ENCODE results near the gene OLA1.

Gene OLA1

GRCh38 chr2:174138161-174138560 is 110.2 kb downstream of the OLA1 start:
- H3K4me3 ChIP-seq (ENCODE audit: low read length): no peak overlapping the region
- no peaks in the 10 kb centered on the region for H3K36me3 ChIP-seq (ENCODE audit: control insufficient read depth, insufficient read depth, low read length)
- H3K27ac ChIP-seq (ENCODE audit: low read depth, low read length): no peak overlapping the region
- H3K18ac ChIP-seq (ENCODE audit: low read length): no peak overlapping the region
- no peak overlapping the region for H2BK15ac ChIP-seq (replicated peaks; ENCODE audit: low read depth)
- H4K8ac ChIP-seq (ENCODE audit: low read depth, low read length): no peak overlapping the region
- no peak overlapping the region for H2BK5ac ChIP-seq (ENCODE audit: low read length)
- no peaks in the 10 kb centered on the region for H3K79me2 ChIP-seq (ENCODE audit: control insufficient read depth, insufficient read depth, low read length)
- no peak overlapping the region for H3K23ac ChIP-seq (ENCODE audit: low read length)
- no peak overlapping the region for H3K4me2 ChIP-seq (ENCODE audit: low read length)
- no peak overlapping the region for H4K5ac ChIP-seq (ENCODE audit: low read length)
- no peaks in the 10 kb centered on the region for H3K79me1 ChIP-seq (ENCODE audit: low read length)
- H3K4me1 ChIP-seq (ENCODE audit: control insufficient read depth, low read depth, low read length): no peaks in the 10 kb centered on the region
- no peak for DNase-seq
- H2AK5ac ChIP-seq (ENCODE audit: low read length): no peak overlapping the region
- H3K27me3 ChIP-seq (ENCODE audit: insufficient read depth, low read length, poor library complexity): no peaks in the 10 kb centered on the region
- H3K56ac ChIP-seq (ENCODE audit: low read length): no peak overlapping the region
- WGBS (ENCODE audit: extremely low coverage, insufficient coverage, low lambda C conversion rate): no CpG with 5 or more reads among the region's 4 CpGs
- H3K4ac ChIP-seq (ENCODE audit: low read depth, low read length): no peak overlapping the region
- no peak overlapping the region for H2BK120ac ChIP-seq (ENCODE audit: low read depth, low read length)
- no peak overlapping the region for H3K9ac ChIP-seq (ENCODE audit: low read length)

DNA sequence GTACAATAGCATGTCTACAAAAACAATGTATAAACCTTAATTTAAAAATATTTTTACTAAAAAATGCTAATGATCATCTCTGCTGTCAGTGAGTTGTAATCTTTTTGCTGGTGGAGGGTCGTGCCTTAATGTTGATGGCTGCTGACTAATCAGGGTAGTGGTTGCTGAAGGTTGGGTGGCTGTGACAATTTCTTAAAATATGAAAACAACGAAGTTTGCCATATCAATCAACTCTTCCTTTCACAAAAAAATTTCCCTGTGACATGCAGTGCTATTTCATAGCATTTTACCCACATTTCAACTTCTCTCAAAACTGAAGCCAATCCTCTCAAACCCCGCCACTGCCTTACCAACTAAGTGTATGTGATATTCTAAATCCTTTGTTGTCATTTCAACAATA is 112.4 kb downstream of the OLA1 start:
- no peaks in the 10 kb centered on the region for H3K27me3 ChIP-seq (ENCODE audit: insufficient read depth, low read length, poor library complexity)
- H3K4me3 ChIP-seq (ENCODE audit: low read length): no peak overlapping the region
- no peak overlapping the region for H3K4me2 ChIP-seq (ENCODE audit: low read length)
- no peak overlapping the region for H3K4ac ChIP-seq (ENCODE audit: low read depth, low read length)
- H2BK120ac ChIP-seq (ENCODE audit: low read depth, low read length): no peak overlapping the region
- no peaks in the 10 kb centered on the region for H3K36me3 ChIP-seq (ENCODE audit: control insufficient read depth, insufficient read depth, low read length)
- no CpG with 5 or more reads among the region's 3 CpGs for WGBS (ENCODE audit: extremely low coverage, insufficient coverage, low lambda C conversion rate)
- DNase-seq: no peak
- no peak overlapping the region for H3K23ac ChIP-seq (ENCODE audit: low read length)
- H4K8ac ChIP-seq (ENCODE audit: low read depth, low read length): no peak overlapping the region
- H2AK5ac ChIP-seq (ENCODE audit: low read length): no peak overlapping the region
- no peak overlapping the region for H3K9ac ChIP-seq (ENCODE audit: low read length)
- no peak overlapping the region for H3K56ac ChIP-seq (ENCODE audit: low read length)
- H3K4me1 ChIP-seq (ENCODE audit: control insufficient read depth, low read depth, low read length): no peaks in the 10 kb centered on the region
- no peak overlapping the region for H3K27ac ChIP-seq (ENCODE audit: low read depth, low read length)
- no peak overlapping the region for H4K5ac ChIP-seq (ENCODE audit: low read length)
- no peak overlapping the region for H2BK5ac ChIP-seq (ENCODE audit: low read length)
- no peak overlapping the region for H3K18ac ChIP-seq (ENCODE audit: low read length)
- H2BK15ac ChIP-seq (replicated peaks; ENCODE audit: low read depth): no peak overlapping the region
- no peaks in the 10 kb centered on the region for H3K79me2 ChIP-seq (ENCODE audit: control insufficient read depth, insufficient read depth, low read length)
- no peaks in the 10 kb centered on the region for H3K79me1 ChIP-seq (ENCODE audit: low read length)

- H3K56ac ChIP-seq (ENCODE audit: low read length): no peak overlapping the region
- no peak overlapping the region for H2BK120ac ChIP-seq (ENCODE audit: low read depth, low read length)
- H3K36me3 ChIP-seq (ENCODE audit: control insufficient read depth, insufficient read depth, low read length): no peaks in the 10 kb centered on the region
- no peak overlapping the region for H2AK5ac ChIP-seq (ENCODE audit: low read length)
- H3K4me1 ChIP-seq (ENCODE audit: control insufficient read depth, low read depth, low read length): peaks cover 2% of the 10 kb centered on the region
- no peak overlapping the region for H3K9ac ChIP-seq (ENCODE audit: low read length)
- no peak overlapping the region for H3K23ac ChIP-seq (ENCODE audit: low read length)
- no peak overlapping the region for H2BK5ac ChIP-seq (ENCODE audit: low read length)
- H3K4me2 ChIP-seq (ENCODE audit: low read length): no peak overlapping the region
- H4K8ac ChIP-seq (ENCODE audit: low read depth, low read length): peak overlapping the region; percentile 76
- H3K27me3 ChIP-seq (ENCODE audit: insufficient read depth, low read length, poor library complexity): no peaks in the 10 kb centered on the region
- WGBS (ENCODE audit: extremely low coverage, insufficient coverage, low lambda C conversion rate): no CpG with 5 or more reads among the region's 4 CpGs
- H3K18ac ChIP-seq (ENCODE audit: low read length): no peak overlapping the region
- H3K4me3 ChIP-seq (ENCODE audit: low read length): no peak overlapping the region
- H3K4ac ChIP-seq (ENCODE audit: low read depth, low read length): no peak overlapping the region
- DNase-seq: no peak
- no peak overlapping the region for H4K5ac ChIP-seq (ENCODE audit: low read length)
- H3K27ac ChIP-seq (ENCODE audit: low read depth, low read length): no peak overlapping the region
- no peaks in the 10 kb centered on the region for H3K79me2 ChIP-seq (ENCODE audit: control insufficient read depth, insufficient read depth, low read length)
- no peaks in the 10 kb centered on the region for H3K79me1 ChIP-seq (ENCODE audit: low read length)
- H2BK15ac ChIP-seq (replicated peaks; ENCODE audit: low read depth): no peak overlapping the region
These were observed 123.2 kb downstream of the OLA1 start for GRCh38 chr2:174125090-174125489.

GRCh38 chr2:174124181-174124580 is 124.2 kb downstream of the OLA1 start:
- Histone ChIP-seq H4K8ac (ENCODE audit: low read depth, low read length) (no peak overlapping the region), H2BK15ac (replicated peaks; ENCODE audit: low read depth) (no peak overlapping the region), H2AK5ac (ENCODE audit: low read length) (no peak overlapping the region), H3K23ac (ENCODE audit: low read length) (no peak overlapping the region), H3K4me2 (ENCODE audit: low read length) (no peak overlapping the region), H3K27ac (ENCODE audit: low read depth, low read length) (no peak overlapping the region), H4K5ac (ENCODE audit: low read length) (no peak overlapping the region), H3K36me3 (ENCODE audit: control insufficient read depth, insufficient read depth, low read length) (no peaks in the 10 kb centered on the region), H2BK120ac (ENCODE audit: low read depth, low read length) (no peak overlapping the region), H3K4ac (ENCODE audit: low read depth, low read length) (peak overlapping the region; percentile 36), H3K79me2 (ENCODE audit: control insufficient read depth, insufficient read depth, low read length) (no peaks in the 10 kb centered on the region), H3K4me1 (ENCODE audit: control insufficient read depth, low read depth, low read length) (peaks cover 2% of the 10 kb centered on the region), H3K9ac (ENCODE audit: low read length) (no peak overlapping the region), H3K56ac (ENCODE audit: low read length) (no peak overlapping the region), H2BK5ac (ENCODE audit: low read length) (no peak overlapping the region), H3K79me1 (ENCODE audit: low read length) (no peaks in the 10 kb centered on the region), H3K27me3 (ENCODE audit: insufficient read depth, low read length, poor library complexity) (no peaks in the 10 kb centered on the region), H3K4me3 (ENCODE audit: low read length) (no peak overlapping the region), H3K18ac (ENCODE audit: low read length) (peak overlapping the region; percentile 60)
- WGBS (ENCODE audit: extremely low coverage, insufficient coverage, low lambda C conversion rate): no CpG with 5 or more reads among the region's 5 CpGs
- peak; percentile 43 for DNase-seq

DNA sequence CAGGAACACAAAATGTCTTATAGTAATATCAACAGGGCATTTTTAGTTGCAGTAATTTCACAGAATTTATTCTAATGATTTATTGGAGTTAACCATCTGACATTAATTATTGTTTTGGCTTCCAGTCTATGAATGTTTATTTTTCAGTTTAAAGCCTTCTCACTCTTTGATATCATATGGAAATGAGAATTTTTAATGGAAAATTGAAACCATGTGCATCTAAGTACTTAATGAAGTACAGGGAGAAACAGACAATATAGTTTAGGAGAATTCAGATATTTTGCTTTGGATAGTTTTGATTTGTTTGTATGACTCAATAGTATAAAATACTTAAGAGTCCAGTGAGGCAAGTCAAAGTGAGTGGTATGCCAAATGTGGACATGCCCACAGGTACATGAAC is 126.1 kb downstream of the OLA1 start:
- Histone ChIP-seq H3K4me3 (ENCODE audit: low read length) (no peak overlapping the region), H3K56ac (ENCODE audit: low read length) (no peak overlapping the region), H3K4ac (ENCODE audit: low read depth, low read length) (no peak overlapping the region), H4K8ac (ENCODE audit: low read depth, low read length) (no peak overlapping the region), H3K27me3 (ENCODE audit: insufficient read depth, low read length, poor library complexity) (no peaks in the 10 kb centered on the region), H2BK5ac (ENCODE audit: low read length) (no peak overlapping the region), H3K4me2 (ENCODE audit: low read length) (no peak overlapping the region), H3K27ac (ENCODE audit: low read depth, low read length) (no peak overlapping the region), H3K9ac (ENCODE audit: low read length) (no peak overlapping the region), H2BK120ac (ENCODE audit: low read depth, low read length) (no peak overlapping the region), H3K23ac (ENCODE audit: low read length) (no peak overlapping the region), H3K4me1 (ENCODE audit: control insufficient read depth, low read depth, low read length) (peaks cover 5% of the 10 kb centered on the region), H3K18ac (ENCODE audit: low read length) (no peak overlapping the region), H2AK5ac (ENCODE audit: low read length) (no peak overlapping the region), H2BK15ac (replicated peaks; ENCODE audit: low read depth) (no peak overlapping the region), H3K36me3 (ENCODE audit: control insufficient read depth, insufficient read depth, low read length) (no peaks in the 10 kb centered on the region), H3K79me1 (ENCODE audit: low read length) (no peaks in the 10 kb centered on the region), H4K5ac (ENCODE audit: low read length) (no peak overlapping the region), H3K79me2 (ENCODE audit: control insufficient read depth, insufficient read depth, low read length) (no peaks in the 10 kb centered on the region)
- DNase-seq: no peak

GRCh38 chr2:174121612-174122011 is 126.7 kb downstream of the OLA1 start:
- no peak overlapping the region for H3K9ac ChIP-seq (ENCODE audit: low read length)
- no peaks in the 10 kb centered on the region for H3K79me1 ChIP-seq (ENCODE audit: low read length)
- WGBS (ENCODE audit: extremely low coverage, insufficient coverage, low lambda C conversion rate): no CpG with 5 or more reads among the region's 2 CpGs
- no peak overlapping the region for H2BK5ac ChIP-seq (ENCODE audit: low read length)
- no peak overlapping the region for H2AK5ac ChIP-seq (ENCODE audit: low read length)
- peak; percentile 46 for DNase-seq
- no peak overlapping the region for H2BK120ac ChIP-seq (ENCODE audit: low read depth, low read length)
- H3K4ac ChIP-seq (ENCODE audit: low read depth, low read length): no peak overlapping the region
- H3K79me2 ChIP-seq (ENCODE audit: control insufficient read depth, insufficient read depth, low read length): no peaks in the 10 kb centered on the region
- H4K8ac ChIP-seq (ENCODE audit: low read depth, low read length): no peak overlapping the region
- no peak overlapping the region for H2BK15ac ChIP-seq (replicated peaks; ENCODE audit: low read depth)
- no peaks in the 10 kb centered on the region for H3K36me3 ChIP-seq (ENCODE audit: control insufficient read depth, insufficient read depth, low read length)
- H4K5ac ChIP-seq (ENCODE audit: low read length): no peak overlapping the region
- no peak overlapping the region for H3K4me2 ChIP-seq (ENCODE audit: low read length)
- H3K4me1 ChIP-seq (ENCODE audit: control insufficient read depth, low read depth, low read length): peaks cover 5% of the 10 kb centered on the region
- no peak overlapping the region for H3K27ac ChIP-seq (ENCODE audit: low read depth, low read length)
- no peaks in the 10 kb centered on the region for H3K27me3 ChIP-seq (ENCODE audit: insufficient read depth, low read length, poor library complexity)
- no peak overlapping the region for H3K23ac ChIP-seq (ENCODE audit: low read length)
- H3K18ac ChIP-seq (ENCODE audit: low read length): no peak overlapping the region
- no peak overlapping the region for H3K56ac ChIP-seq (ENCODE audit: low read length)
- no peak overlapping the region for H3K4me3 ChIP-seq (ENCODE audit: low read length)

All from mesendoderm (in vitro differentiated cells).